ENCODE measurements around the gene ENTREP3.
"Not testable (repeated sequence)": the region's sequence is repeated elsewhere in the genome, so short reads cannot be mapped to it uniquely, and the experiment has no call there.

DNA sequence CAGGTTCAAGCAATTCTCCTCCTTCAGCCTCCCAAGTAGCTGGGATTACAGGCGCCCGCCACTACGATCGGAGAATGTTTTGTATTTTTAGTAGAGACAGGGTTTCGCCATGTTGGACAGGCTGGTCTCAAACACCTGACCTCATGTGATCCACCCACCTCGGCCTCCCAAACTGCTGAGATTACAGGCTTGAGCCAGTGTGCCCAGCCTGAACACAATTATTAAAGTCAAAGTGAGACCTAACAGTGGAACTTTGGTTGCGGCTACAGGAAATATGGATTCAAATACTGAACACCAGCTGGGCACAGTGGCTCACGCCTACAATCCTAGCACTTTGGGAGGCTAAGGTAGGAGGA, 29.9 kb downstream of the ENTREP3 start:
- TF ChIP-seq, protein P1, sequence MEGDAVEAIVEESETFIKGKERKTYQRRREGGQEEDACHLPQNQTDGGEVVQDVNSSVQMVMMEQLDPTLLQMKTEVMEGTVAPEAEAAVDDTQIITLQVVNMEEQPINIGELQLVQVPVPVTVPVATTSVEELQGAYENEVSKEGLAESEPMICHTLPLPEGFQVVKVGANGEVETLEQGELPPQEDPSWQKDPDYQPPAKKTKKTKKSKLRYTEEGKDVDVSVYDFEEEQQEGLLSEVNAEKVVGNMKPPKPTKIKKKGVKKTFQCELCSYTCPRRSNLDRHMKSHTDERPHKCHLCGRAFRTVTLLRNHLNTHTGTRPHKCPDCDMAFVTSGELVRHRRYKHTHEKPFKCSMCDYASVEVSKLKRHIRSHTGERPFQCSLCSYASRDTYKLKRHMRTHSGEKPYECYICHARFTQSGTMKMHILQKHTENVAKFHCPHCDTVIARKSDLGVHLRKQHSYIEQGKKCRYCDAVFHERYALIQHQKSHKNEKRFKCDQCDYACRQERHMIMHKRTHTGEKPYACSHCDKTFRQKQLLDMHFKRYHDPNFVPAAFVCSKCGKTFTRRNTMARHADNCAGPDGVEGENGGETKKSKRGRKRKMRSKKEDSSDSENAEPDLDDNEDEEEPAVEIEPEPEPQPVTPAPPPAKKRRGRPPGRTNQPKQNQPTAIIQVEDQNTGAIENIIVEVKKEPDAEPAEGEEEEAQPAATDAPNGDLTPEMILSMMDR (IDR thresholded peaks at IDR 0.05): not testable (repeated sequence)
- TF ChIP-seq POLR2A (IDR thresholded peaks at IDR 0.05): not testable (repeated sequence)
